GM12801 (cell line): ENCODE results near the gene MEOX2.

Experiments used
- TF ChIP-seq, protein P1 (sequence below): IDR thresholded peaks from one replicate; pipeline ENCODE4 v1.5.1; 2011; ENCODE audit warnings: control low read depth; ENCODE audit not compliant: insufficient read length; ENCODE audit errors: extremely low read depth

Gene MEOX2

DNA sequence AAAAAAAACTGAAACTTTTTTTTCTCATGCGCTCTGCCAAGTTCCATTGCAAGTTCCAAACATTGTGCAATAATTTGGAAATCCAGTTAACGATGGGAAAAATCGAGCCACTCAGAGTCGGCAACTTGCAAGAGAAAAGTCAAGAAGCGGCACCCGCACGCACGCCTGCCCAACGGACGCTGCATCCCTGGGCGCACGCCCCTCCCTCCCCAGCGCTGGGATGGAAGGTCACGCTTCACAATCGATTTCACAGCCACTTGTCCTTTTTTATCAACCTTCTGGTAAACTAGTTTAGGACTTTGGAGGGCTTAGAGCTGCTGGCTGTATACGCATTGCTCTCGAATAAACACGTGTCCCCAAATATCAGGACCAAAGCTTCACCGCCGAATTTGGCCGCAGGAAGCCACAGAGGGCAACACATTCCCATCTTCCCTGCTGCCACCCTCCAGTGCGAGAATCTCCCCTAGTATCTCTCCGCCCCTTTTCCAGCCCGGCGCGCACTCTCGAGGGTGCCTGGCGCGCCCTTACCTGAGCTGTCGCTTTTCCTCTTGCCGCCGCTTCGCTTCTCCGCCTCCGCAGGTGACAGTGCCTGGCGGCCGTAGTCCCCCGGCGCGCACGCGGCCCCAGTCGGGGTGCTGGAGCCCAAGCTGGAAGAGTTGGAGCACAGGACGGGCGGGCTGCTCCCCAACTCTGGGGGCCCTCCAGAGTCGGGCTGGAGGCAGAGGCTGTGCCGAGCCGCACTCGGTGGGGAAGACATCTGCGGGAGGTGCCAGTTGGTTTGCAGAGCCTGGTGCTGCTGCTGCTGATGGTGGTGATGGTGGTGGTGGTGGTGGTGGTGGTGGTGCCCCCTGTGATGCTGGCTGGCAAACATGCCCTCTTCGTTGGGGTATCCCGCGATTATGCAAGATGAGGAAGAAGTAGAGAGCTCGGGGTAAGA, 857 bp downstream of the MEOX2 start:
- TF ChIP-seq, protein P1, sequence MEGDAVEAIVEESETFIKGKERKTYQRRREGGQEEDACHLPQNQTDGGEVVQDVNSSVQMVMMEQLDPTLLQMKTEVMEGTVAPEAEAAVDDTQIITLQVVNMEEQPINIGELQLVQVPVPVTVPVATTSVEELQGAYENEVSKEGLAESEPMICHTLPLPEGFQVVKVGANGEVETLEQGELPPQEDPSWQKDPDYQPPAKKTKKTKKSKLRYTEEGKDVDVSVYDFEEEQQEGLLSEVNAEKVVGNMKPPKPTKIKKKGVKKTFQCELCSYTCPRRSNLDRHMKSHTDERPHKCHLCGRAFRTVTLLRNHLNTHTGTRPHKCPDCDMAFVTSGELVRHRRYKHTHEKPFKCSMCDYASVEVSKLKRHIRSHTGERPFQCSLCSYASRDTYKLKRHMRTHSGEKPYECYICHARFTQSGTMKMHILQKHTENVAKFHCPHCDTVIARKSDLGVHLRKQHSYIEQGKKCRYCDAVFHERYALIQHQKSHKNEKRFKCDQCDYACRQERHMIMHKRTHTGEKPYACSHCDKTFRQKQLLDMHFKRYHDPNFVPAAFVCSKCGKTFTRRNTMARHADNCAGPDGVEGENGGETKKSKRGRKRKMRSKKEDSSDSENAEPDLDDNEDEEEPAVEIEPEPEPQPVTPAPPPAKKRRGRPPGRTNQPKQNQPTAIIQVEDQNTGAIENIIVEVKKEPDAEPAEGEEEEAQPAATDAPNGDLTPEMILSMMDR: no peak

DNA sequence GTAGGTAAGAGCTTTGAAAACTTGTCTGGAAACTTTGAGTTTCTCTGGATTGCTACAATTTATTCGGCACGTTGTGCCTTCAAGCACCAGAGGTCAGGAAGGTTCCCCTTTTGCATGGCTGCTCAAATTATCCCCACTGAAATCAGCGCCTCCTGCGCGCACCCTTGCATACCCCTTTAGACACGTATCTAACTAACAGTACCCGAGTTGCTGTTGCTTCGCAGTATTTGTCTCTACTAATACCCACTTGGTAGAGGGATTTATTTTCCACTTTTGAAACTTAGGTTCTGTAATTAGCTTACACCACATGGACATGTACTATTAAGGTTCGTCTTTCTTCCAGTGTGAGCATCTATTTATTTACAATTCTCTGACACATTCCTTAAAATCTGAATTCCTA, 1.6 kb downstream of the MEOX2 start:
- TF ChIP-seq, protein P1: no peak

DNA sequence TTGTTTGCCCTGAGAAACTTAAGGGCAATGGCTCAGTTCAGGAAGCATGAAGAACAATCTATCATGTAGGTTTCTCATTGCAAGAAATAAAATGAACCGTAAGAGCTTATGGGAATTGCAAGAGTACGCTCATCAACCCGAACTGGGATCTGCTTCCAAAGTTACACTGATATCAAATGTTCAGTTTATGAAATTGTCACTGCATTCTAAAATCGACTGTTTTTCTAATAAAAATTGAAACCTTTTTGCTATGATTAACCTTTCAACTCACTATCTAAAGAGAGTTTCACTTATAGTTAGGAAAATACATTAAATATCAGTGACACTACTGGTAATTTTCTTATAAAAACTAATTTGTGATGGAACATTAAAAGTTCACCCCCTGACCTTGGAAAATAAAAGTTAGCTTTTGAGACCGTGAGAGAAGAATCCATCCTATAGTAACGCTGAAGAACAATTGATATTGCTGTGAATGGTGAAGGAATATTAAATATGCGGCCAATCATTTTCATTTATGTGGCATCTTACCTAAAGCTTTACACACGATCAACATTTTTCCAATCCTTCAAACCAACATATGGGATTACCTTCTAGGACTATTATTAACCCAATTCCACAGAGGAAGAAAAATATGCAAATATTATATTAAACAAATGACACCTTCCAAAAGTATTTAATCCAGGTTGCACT, 2.2 kb downstream of the MEOX2 start:
- TF ChIP-seq, protein P1: no peak

DNA sequence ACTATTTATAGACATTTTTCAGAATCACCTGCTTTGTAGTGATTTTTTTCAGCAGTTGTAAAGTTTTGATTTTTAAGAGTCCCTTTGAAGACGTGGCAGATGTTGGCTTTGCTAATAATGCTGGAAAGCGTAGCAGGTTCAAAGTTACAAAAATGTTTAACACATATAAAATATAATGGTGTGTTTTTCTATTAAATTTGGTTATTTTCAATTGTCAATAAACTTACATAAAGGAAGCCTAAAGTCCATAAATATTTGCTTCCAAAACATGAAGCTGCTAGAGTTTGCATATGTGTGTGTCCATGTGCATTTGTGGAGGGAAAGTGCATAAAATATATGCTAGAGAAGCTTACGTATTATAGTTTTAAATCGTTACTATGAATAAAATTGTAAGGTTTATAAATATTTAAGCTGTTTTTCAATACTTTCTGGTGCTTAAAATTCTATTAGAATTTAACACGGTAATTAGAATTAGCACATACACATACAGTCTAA, 3.7 kb downstream of the MEOX2 start:
- TF ChIP-seq, protein P1: no peak

DNA sequence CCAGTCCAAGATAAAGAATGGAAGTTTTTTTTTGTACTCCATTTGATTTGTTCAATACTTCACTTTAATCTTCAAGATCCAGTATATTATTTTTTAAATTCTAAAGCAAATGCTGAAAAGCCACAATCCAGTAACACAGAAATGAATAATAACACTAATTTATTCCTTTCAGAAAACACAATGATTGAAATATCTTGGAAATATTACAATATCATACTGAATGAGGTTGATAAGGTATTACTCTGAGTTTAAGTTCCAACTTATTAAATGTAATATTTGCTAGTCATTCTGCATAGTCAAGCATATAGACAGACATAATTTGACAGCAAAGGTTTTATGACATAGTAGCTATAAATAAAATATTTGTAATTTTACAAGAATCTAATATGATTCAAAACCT, 4.4 kb downstream of the MEOX2 start:
- TF ChIP-seq, protein P1: no peak

DNA sequence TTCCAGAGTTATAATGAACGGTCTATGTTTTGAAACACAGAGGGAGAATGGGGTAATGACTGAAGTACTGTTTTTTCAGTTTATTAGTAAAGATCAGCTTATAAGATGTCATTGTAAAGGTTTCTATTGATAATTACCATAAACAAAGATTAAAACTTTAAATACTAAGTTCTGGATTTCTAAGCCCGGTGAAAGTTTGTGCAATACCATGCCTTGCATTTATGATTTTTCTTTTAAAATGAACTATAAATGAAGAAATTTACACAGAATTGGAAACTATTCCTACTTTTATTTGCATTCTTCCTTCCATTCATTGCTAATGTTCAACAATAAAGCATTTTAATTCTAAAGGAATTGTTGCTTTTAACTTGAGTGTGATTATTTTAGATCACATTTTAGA, 4.9 kb downstream of the MEOX2 start:
- TF ChIP-seq, protein P1: no peak

DNA sequence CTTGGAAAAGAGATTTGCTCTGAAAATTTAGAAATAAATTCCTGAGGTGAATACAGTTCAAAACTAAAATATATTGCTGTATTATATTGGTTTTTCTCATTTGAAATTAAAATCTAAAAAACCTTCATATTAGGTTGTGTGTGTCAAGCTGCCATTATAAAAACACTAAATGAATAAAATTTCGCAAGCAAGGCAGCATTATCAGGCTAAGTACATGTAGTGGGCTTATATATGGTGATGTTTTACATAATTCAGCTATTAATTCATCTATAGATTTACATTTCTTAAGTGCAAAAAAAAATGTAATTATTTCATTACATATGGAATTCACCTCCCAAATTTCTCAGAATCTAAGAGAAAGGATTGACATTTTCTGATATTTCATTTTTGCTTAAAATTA, 5.3 kb downstream of the MEOX2 start:
- TF ChIP-seq, protein P1: no peak
